Lung (tissue), 12 donors: ENCODE data around the gene KRTAP5-7. TPM values are rescaled to one million over a fixed set of nuclear protein-coding genes. Genes with fewer than 3 reads are reported as not detected.

ENCODE experiments used
- ATAC-seq: fragments of 200-7000 bp; cut with Tn5 transposase; one replicate; pipeline ENCODE4 v1.9.1; 2020; ENCODE audit warnings: moderate number of reproducible peaks; ENCODE audit not compliant: insufficient read depth, low FRiP score
- DNase-seq, 3 donors: peaks; one replicate each; pipeline ENCODE4 v3.0.0-alpha.2; 2013 to 2017
- H3K27ac ChIP-seq, 2 donors: one replicate each; pipeline ENCODE4 v1.5.1; 2013; ENCODE audit warnings: mild to moderate bottlenecking in 2 of 2, moderate library complexity in 2 of 2, control low read depth in 1 of 2, inconsistent platforms in 1 of 2, low read depth in 1 of 2, low read length in 1 of 2
- H3K27me3 ChIP-seq, 3 donors: one replicate each; pipeline ENCODE4 v1.5.1; 2013; ENCODE audit warnings: low read length in 2 of 3; ENCODE audit not compliant: control insufficient read depth in 3 of 3, insufficient read depth in 3 of 3
- H3K36me3 ChIP-seq, 4 donors: one replicate each; pipeline ENCODE4 v1.5.1; 2013; ENCODE audit warnings: low read length in 4 of 4, mild to moderate bottlenecking in 1 of 4, moderate library complexity in 1 of 4; ENCODE audit not compliant: control insufficient read depth in 4 of 4, insufficient read depth in 4 of 4
- H3K4me1 ChIP-seq, 5 donors: one replicate each; pipeline ENCODE4 v1.5.1; 2013; ENCODE audit warnings: low read length in 5 of 5, mild to moderate bottlenecking in 2 of 5, moderate library complexity in 1 of 5; ENCODE audit not compliant: control insufficient read depth in 5 of 5, insufficient read depth in 5 of 5
- H3K4me3 ChIP-seq: one replicate; pipeline ENCODE4 v1.5.1; 2013; ENCODE audit warnings: mild to moderate bottlenecking, control low read depth, moderate library complexity
- H3K9ac ChIP-seq, 2 donors: one replicate each; pipeline ENCODE4 v1.5.1; 2013; ENCODE audit warnings: low read length in 2 of 2, control low read depth in 1 of 2; ENCODE audit not compliant: insufficient read depth in 1 of 2
- H3K9me3 ChIP-seq, 4 donors: one replicate each; pipeline ENCODE4 v1.5.1; 2013; ENCODE audit warnings: low read length in 3 of 4, mild to moderate bottlenecking in 1 of 4, moderate library complexity in 1 of 4; ENCODE audit not compliant: control insufficient read depth in 4 of 4, insufficient read depth in 3 of 4
- CTCF ChIP-seq: IDR thresholded peaks from 2 replicates; pipeline ENCODE4 v1.5.1; 2012; ENCODE audit warnings: mild to moderate bottlenecking; ENCODE audit errors: control extremely low read depth, extremely low read depth
- WGBS, 2 donors: extraction: QIAGEN DNeasy Blood & Tissue Kit; methylation state at CpG; one replicate each; pipeline ENCODE4 v1.1.7; 2013; 5-methylcytosine and 5-hydroxymethylcytosine counted together
- polyA plus RNA-seq, 2 donors: library from polyadenylated mRNA; stranded (reverse); fragments of 200-250 nt; gene quantifications; one replicate each; pipeline ENCODE4 v1.2.1, GENCODE V29; 2013
- total RNA-seq, 2 donors: library from RNA; depleted of rRNA in 1 of 2; stranded (reverse); fragments of >200 nt in 1 of 2; gene quantifications; one replicate each; pipeline ENCODE4 v1.2.1, GENCODE V29; 2014 to 2021
- donor health status: control.
- donor health status: control.
- donor health status: Bipolar disorder and iron deficiency.
- donor health status: healthy.
- donor health status: DM: yes; HTN: yes; CAD: no.

KRTAP5-7 gene
- total and polyA plus RNA-seq, 4 donors: 0.12 to 0.28 TPM; not detected in 2

GRCh38 chr11:71545405-71545966 is 18.4 kb downstream of the KRTAP5-7 start:
- no peak for ATAC-seq
- Histone ChIP-seq H3K27ac (no peak overlapping the region), H3K36me3 (no peaks in the 10 kb centered on the region), H3K4me1 (no peaks in the 10 kb centered on the region), H3K27me3 (no peaks in the 10 kb centered on the region), H3K4me3 (no peak overlapping the region), H3K9me3 (no peaks in the 10 kb centered on the region), H3K9ac (no peak overlapping the region)
- TF ChIP-seq CTCF: no peak
- DNase-seq: no peak
- WGBS, 2 donors: 83% methylated on average over 12 of the region's 12 CpGs

GRCh38 chr11:71548120-71548519 is 21.1 kb downstream of the KRTAP5-7 start, which contains the start of gene KRTAP5-9:
Gene KRTAP5-9, plus strand, starts transcription at chr11:71548420. Its CDS starts 238 bp downstream, at chr11:71548658.
- no peaks in the 10 kb centered on the region for H3K36me3 ChIP-seq
- no peaks in the 10 kb centered on the region for H3K4me1 ChIP-seq
- H3K9ac ChIP-seq: no peak within 1 kb of the TSS
- no peak within 1 kb of the TSS for H3K4me3 ChIP-seq
- 64% methylated on average over 5 of the region's 5 CpGs for WGBS, 2 donors
- ATAC-seq (no peak), DNase-seq (no peak)
- no peak within 1 kb of the TSS for H3K27ac ChIP-seq
- no peaks in the 10 kb centered on the region for H3K27me3 ChIP-seq
- TF ChIP-seq CTCF: no peak
- no peaks in the 10 kb centered on the region for H3K9me3 ChIP-seq

GRCh38 chr11:71548716-71549151 is 21.7 kb downstream of the KRTAP5-7 start:
- WGBS, 2 donors: 39 to 47% methylated on average over 5 of the region's 5 CpGs
- Histone ChIP-seq H3K36me3 (no peaks in the 10 kb centered on the region), H3K4me1 (no peaks in the 10 kb centered on the region), H3K9ac (no peak overlapping the region), H3K27ac (no peak overlapping the region), H3K9me3 (no peaks in the 10 kb centered on the region), H3K27me3 (no peaks in the 10 kb centered on the region), H3K4me3 (no peak overlapping the region)
- ATAC-seq (no peak), DNase-seq (no peak)
- no peak for TF ChIP-seq CTCF

GRCh38 chr11:71551711-71552110 is 24.6 kb downstream of the KRTAP5-7 start:
- WGBS, 2 donors: 91 to 97% methylated on average over 1 of the region's 1 CpG
- Histone ChIP-seq H3K9me3 (no peaks in the 10 kb centered on the region), H3K4me3 (no peak overlapping the region), H3K27ac (no peak overlapping the region), H3K36me3 (no peaks in the 10 kb centered on the region), H3K9ac (no peak overlapping the region), H3K27me3 (no peaks in the 10 kb centered on the region), H3K4me1 (no peaks in the 10 kb centered on the region)
- DNase-seq (no peak), ATAC-seq (no peak)
- no peak for TF ChIP-seq CTCF
